Smooth muscle cell (in vitro differentiated cells): ENCODE measurements around the gene RASA1. TPM values are rescaled to one million over a fixed set of nuclear protein-coding genes. Genes with fewer than 3 reads are reported as not detected.

Source experiments
- DNase-seq: peaks from one replicate; lab custom pipeline; 2025; ENCODE audit not compliant: unreplicated experiment; lab: John Stamatoyannopoulos, UW
- H2AFZ ChIP-seq: fragments of 200-600 bp; sonication (generic); 2 replicates; pipeline ENCODE4 v1.6.0; 2016; ENCODE audit warnings: antibody characterized with exemption, low read depth, mild to moderate bottlenecking
- H3F3A ChIP-seq: fragments of 200-600 bp; sonication (generic); 2 replicates; pipeline ENCODE4 v1.6.0; 2017; ENCODE audit warnings: antibody characterized with exemption, low read depth
- H3K27ac ChIP-seq: fragments of 200-600 bp; sonication (generic); 2 replicates; pipeline ENCODE4 v1.5.1; 2016; ENCODE audit warnings: low read depth, mild to moderate bottlenecking
- H3K27me3 ChIP-seq: fragments of 200-600 bp; sonication (generic); 2 replicates; pipeline ENCODE4 v1.6.1; 2016; ENCODE audit warnings: low read depth, mild to moderate bottlenecking
- H3K36me3 ChIP-seq: fragments of 200-600 bp; sonication (generic); 2 replicates; pipeline ENCODE4 v1.5.1; 2016; ENCODE audit warnings: low read depth
- H3K4me1 ChIP-seq: fragments of 200-600 bp; sonication (generic); 2 replicates; pipeline ENCODE4 v1.5.1; 2016; ENCODE audit warnings: low read depth
- H3K4me2 ChIP-seq: fragments of 200-600 bp; sonication (generic); 2 replicates; pipeline ENCODE4 v1.6.0; 2016; ENCODE audit warnings: mild to moderate bottlenecking
- H3K4me3 ChIP-seq: fragments of 200-600 bp; sonication (generic); 2 replicates; pipeline ENCODE4 v1.5.1; 2016; ENCODE audit warnings: mild to moderate bottlenecking
- H3K79me2 ChIP-seq: fragments of 200-600 bp; sonication (generic); 2 replicates; pipeline ENCODE4 v1.6.0; 2016; ENCODE audit warnings: low read depth, mild to moderate bottlenecking
- H3K9ac ChIP-seq: fragments of 200-600 bp; sonication (generic); 2 replicates; pipeline ENCODE4 v1.6.0; 2016; ENCODE audit warnings: low read depth
- H3K9me3 ChIP-seq: fragments of 200-600 bp; sonication (generic); replicated peaks from 2 replicates; pipeline ENCODE4 v1.5.1; 2016; ENCODE audit warnings: low read depth
- H4K20me1 ChIP-seq: fragments of 200-600 bp; sonication (generic); 2 replicates; pipeline ENCODE4 v1.6.0; 2016; ENCODE audit warnings: low read depth
- CTCF ChIP-seq: fragments of 200-600 bp; sonication (generic); IDR thresholded peaks from 2 replicates; pipeline ENCODE4 v1.5.1; 2017; ENCODE audit warnings: borderline replicate concordance, mild to moderate bottlenecking, antibody characterized with exemption; ENCODE audit not compliant: insufficient read depth, poor library complexity, severe bottlenecking
- WGBS: methylation state at CpG from one replicate; pipeline ENCODE4 v1.1.7; 2016; ENCODE audit warnings: low lambda C conversion rate; 5-methylcytosine and 5-hydroxymethylcytosine counted together
- polyA plus RNA-seq: library from polyadenylated mRNA; unstranded; fragments of >200 nt; fragmentation: Nextera tagmentation; extraction: Ambion mirVana; gene quantifications from 2 replicates; pipeline ENCODE4 v1.2.1, GENCODE V29; 2016
- total RNA-seq: library from RNA; depleted of rRNA; stranded (reverse); fragments of >200 nt; gene quantifications from 2 replicates; pipeline ENCODE4 v1.2.3, GENCODE V29; 2014

RASA1 gene
- total and polyA plus RNA-seq, 2 experiments from 2014 or later = 28.9 to 59.6 TPM

GRCh38 chr5:87390075-87390474 lies 122.4 kb downstream of the RASA1 start:
- Histone ChIP-seq H3K4me2 (no peak overlapping the region), H2AFZ (no peak overlapping the region), H4K20me1 (peaks cover 7% of the 10 kb centered on the region), H3K27ac (peak overlapping the region; percentile 1), H3K4me1 (no peaks in the 10 kb centered on the region), H3K9me3 (no peaks in the 10 kb centered on the region), H3K9ac (no peak overlapping the region), H3K36me3 (peaks cover 57% of the 10 kb centered on the region), H3K27me3 (no peaks in the 10 kb centered on the region), H3K79me2 (no peaks in the 10 kb centered on the region), H3K4me3 (no peak overlapping the region), H3F3A (peaks cover 12% of the 10 kb centered on the region)
- no peak for DNase-seq
- no peak for TF ChIP-seq CTCF
- WGBS = 100% methylated on average over 3 of the region's 3 CpGs

- no peak for TF ChIP-seq CTCF
- Histone ChIP-seq H3K9ac (no peak overlapping the region), H3K4me1 (no peaks in the 10 kb centered on the region), H3K36me3 (peaks cover 51% of the 10 kb centered on the region), H2AFZ (no peak overlapping the region), H3K79me2 (no peaks in the 10 kb centered on the region), H3K4me3 (no peak overlapping the region), H3K27ac (peak overlapping the region; percentile 77), H3K27me3 (no peaks in the 10 kb centered on the region), H3F3A (peaks cover 12% of the 10 kb centered on the region), H4K20me1 (peaks cover 7% of the 10 kb centered on the region), H3K4me2 (no peak overlapping the region), H3K9me3 (no peaks in the 10 kb centered on the region)
- WGBS = 97% methylated on average over 5 of the region's 5 CpGs
- no peak for DNase-seq
Observed at GRCh38 chr5:87390576-87391199, 123.0 kb downstream of the RASA1 start.

- Histone ChIP-seq H3K4me3 (no peak overlapping the region), H3K4me2 (no peak overlapping the region), H2AFZ (no peak overlapping the region), H3K36me3 (peaks cover 47% of the 10 kb centered on the region), H3K4me1 (no peaks in the 10 kb centered on the region), H3F3A (peaks cover 9% of the 10 kb centered on the region), H3K27me3 (no peaks in the 10 kb centered on the region), H4K20me1 (peaks cover 15% of the 10 kb centered on the region), H3K9me3 (no peaks in the 10 kb centered on the region), H3K79me2 (no peaks in the 10 kb centered on the region), H3K9ac (no peak overlapping the region), H3K27ac (peak overlapping the region; percentile 77)
- WGBS = 96% methylated on average over 1 of the region's 1 CpG
- TF ChIP-seq CTCF = no peak
- DNase-seq = no peak
Observed at GRCh38 chr5:87392170-87392569, 124.5 kb downstream of the RASA1 start.

GRCh38 chr5:87392801-87393200 lies 125.1 kb downstream of the RASA1 start:
- H3K4me3 ChIP-seq = no peak overlapping the region
- DNase-seq = no peak
- H2AFZ ChIP-seq = no peak overlapping the region
- no peaks in the 10 kb centered on the region for H3K27me3 ChIP-seq
- H3K4me1 ChIP-seq = no peaks in the 10 kb centered on the region
- no peak overlapping the region for H3K9ac ChIP-seq
- no peaks in the 10 kb centered on the region for H3K79me2 ChIP-seq
- H4K20me1 ChIP-seq = peaks cover 10% of the 10 kb centered on the region
- peak overlapping the region; percentile 77 for H3K27ac ChIP-seq
- H3K4me2 ChIP-seq = peak overlapping the region; percentile 17
- H3F3A ChIP-seq = peaks cover 8% of the 10 kb centered on the region
- H3K36me3 ChIP-seq = peaks cover 41% of the 10 kb centered on the region
- H3K9me3 ChIP-seq = no peaks in the 10 kb centered on the region
- WGBS = 94% methylated on average over 4 of the region's 4 CpGs
- no peak for TF ChIP-seq CTCF
